ENCODE measurements around the gene RNF11.
A peak's percentile ranks its signal among the peaks of the same experiment; 100 is the strongest.
"Not testable (repeated sequence)": the region's sequence is repeated elsewhere in the genome, so short reads cannot be mapped to it uniquely, and the experiment has no call there.

The RNF11 gene

DNA sequence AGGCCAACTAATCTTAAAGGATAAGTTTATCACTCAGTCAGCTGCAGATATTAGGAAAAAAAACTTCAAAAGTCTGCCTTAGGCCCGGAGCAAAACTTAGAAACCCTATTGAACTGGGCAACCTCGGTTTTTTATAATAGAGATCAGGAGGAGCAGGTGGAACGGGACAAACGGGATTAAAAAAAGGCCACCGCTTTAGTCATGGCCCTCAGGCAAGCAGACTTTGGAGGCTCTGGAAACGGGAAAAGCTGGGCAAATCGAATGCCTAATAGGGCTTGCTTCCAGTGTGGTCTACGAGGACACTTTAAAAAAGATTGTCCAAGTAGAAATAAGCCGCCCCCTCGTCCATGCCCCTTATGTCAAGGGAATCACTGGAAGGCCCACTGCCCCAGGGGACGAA lies 7.6 kb upstream of the RNF11 start:
- not testable (repeated sequence) for DNase-seq (ENCODE audit: low read depth)

DNA sequence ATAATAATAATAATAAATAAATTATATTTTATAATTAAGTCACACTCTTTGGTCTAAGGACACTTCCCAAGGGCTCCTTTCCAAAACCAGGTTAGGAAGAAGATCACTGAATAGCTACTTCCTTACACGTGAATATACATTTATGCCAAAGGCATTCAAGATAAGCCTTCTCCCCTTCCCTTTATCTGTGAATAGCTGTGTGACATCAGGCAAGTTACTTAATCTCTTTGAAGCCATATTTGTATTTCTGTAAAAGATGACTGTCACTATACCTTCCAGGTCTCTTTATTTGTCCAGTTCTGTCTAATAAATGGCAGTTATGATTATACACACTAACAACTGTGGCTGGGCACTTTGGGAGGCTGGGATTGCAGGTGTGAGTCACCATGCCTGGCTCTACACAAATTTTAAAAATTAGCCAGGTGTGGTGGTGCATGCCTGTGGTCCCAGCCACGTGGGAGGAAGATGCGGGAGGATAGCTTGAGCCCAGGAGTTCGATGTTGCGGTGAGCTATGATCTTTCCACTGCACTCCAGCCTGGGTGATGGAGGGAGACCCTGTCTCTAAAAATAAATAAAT lies 5.5 kb upstream of the RNF11 start:
- no peak for DNase-seq (ENCODE audit: low read depth)

DNA sequence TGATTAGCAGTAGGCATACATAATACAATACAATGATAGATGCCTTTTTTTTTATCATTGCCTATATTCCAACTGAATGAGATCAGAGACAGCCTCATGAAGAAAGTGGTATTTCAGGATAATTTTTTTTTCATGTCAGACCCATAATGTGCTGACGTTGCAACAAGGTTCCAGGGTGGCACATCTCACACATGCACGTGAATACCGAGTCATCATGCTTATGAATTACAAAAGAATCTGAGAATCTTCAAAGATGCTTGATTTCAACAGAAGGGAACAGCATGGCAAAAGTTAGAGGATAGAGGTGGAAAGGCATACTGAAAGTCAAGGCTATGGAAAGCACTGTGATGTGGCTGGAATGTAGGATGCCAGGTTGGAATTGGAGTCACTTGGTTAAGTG lies 5.0 kb upstream of the RNF11 start:
- DNase-seq (ENCODE audit: low read depth) = no peak

DNA sequence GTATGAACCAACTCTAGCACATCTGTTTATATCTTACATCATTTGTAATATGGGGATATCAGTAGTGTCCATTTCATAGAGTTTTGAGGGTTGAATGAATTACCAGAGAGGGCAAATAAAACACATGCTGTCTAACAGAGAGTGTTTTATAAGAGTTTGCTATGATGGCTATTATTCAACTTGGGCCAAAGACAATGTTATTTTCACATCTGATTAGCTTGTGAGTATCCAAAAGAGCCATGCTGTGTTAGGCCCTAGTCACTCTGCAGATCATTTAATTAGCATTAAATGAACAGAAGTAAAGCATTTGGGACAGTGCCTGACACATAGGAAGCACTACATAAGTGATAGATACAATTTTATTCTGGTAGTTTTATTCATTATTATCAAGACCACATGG lies 4.2 kb upstream of the RNF11 start:
- no peak for DNase-seq (ENCODE audit: low read depth)

DNA sequence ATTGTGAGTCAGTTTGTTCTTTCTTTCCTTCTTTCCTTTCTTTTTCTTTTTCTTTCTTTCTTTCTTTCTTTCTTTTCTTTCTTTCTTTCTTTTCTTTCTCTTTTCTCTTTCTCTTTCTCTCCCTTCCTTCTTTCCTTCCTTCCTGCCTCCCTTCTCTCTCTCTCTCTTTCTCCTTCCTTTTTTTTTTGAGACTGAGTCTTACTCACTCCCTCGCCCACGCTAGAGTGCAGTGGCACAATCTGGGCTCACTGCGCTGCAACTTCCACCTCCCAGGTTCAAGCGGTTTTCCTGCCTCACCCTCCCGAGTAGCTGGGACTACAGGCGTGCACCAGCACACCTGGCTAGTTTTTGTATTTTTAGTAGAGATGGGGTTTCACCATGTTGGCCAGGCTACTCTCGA lies 1.8 kb upstream of the RNF11 start:
- DNase-seq (ENCODE audit: low read depth) = not testable (repeated sequence)

DNA sequence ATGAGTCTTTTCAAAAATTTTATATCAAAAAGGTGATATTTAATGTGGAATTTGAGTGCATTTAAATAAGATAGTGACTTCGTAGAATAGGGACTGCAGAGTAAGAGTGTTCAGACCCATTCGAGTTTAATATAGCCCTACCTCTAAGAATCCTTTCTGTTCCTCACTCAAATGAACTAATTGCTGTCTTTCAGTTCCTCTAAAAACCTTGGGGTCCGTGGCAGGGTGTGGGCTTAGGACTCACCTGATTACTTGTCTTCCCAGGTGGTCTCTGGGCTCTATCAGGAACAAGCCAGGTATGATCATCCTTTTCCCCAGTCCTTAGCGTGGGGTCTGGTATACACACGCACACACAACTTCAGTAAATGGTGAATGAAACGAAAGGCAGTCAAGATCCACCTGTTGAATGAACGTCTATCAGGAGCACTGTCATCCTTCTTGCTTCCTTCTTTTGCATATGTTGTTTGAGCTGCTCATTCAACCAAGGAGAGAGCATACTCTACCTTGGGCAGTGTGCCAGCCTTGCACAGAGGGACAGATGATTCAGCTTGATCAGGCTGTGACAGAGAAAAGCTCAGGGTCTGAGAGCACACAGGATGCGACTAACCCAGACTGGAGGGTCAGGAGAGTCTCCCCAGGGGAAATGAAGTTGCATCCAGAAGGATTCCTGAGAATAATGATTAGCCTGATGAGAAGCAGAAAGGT lies 1.2 kb upstream of the RNF11 start:
- peak; percentile 58 for DNase-seq (ENCODE audit: low read depth)

DNA sequence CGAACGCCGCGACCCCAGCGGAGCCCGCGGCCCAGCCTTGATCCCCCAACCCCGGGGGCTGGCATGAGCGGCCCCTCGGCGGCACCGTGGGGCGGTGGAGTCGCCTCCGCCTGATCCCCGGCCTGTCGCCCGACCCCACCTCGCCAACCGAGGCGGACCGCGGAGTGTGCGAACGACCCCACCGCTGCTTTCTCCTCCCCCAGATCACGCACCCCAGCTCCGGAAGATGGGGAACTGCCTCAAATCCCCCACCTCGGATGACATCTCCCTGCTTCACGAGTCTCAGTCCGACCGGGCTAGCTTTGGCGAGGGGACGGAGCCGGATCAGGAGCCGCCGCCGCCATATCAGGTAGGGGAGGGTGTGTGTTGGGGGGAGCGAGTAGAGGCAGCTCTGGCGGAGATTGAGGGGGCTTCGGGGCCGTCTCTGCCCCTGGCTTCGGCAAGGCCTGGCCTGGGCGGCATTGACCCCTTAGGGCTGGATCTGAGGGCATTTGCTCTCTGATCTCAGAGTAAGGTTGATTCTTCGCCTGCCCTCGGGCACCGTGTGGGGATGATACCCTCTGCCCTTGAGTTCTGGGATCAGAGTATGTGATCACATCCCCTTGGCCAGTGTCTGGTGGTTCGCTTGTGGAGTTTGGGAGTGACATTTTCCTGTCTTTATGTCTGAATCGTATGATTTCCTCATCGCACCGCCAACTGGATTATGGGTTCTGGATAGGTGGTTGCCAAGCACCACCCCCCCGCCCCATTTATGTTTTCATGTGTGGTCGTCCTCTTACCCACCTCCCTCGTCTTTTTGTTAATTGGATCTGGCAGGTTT lies 668 bp downstream of the RNF11 start:
- DNase-seq (ENCODE audit: low read depth) = no peak

DNA sequence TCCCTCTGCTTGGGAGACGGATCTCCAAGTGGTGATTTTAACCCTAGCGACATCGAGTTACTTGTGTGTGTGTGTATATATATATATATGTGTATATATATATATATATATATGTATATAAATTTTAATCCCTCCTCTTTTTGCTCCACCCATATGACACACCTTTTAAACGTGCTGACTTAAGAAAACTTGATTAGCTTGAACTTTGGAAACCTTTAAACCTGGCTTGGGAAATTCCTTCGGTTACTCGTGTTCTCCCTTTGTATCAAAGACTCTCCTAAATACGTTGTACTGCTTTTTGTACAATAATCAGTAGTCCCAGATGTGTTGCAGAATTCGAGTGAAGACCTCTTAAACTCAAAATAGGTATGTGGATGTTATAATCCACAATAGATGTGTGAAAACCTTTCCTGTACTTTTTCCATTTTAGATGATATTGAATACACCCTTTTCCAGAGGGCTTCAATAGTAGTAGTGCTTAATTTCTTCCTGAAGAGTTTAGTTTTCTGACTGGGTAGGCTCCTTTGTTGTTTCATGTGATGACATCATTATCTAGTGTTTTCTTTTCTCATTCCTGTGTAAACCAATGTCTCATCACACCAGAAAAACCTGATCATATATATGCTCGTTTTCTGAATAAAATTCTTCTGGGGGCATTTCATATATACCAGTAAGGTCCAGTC lies 1.4 kb downstream of the RNF11 start:
- DNase-seq (ENCODE audit: low read depth) = no peak

DNA sequence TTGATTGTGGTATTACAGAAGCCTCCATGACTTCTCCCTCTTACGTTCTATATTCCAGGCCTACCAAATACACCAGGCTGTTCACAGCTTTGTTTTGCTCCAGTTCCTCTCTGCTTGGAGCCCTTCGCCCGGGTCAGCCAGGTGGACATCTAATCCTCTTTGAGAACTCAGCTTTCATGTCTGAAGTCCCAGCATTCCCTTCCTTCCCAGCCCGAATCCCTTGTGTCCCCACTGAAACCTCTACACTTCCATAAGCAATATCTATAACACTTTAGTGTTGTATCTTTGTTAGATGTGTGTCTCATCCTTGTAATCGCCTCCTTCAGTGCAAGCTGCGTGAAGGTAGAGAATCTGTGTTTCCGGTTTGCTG lies 1.9 kb downstream of the RNF11 start:
- DNase-seq (ENCODE audit: low read depth) = no peak

DNA sequence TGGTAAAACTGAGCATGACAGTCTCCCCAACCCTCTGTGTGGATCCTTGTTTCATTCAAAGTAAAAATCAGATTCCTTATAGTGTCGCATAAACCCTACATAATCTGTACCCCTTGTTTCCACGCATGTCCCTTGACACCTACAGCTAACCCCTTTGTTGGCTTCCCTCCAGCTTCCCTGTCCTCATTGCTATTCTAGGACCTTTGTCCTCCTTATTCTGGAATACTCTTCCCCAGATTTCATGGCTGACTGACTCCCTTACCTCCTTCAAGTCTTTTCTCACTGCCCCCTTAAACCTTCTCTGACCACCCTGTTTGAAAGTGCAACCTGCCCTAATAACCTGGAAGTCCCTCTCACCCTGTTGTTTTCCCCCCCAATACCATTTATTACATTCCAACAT lies 4.0 kb downstream of the RNF11 start:
- DNase-seq (ENCODE audit: low read depth) = no peak

DNA sequence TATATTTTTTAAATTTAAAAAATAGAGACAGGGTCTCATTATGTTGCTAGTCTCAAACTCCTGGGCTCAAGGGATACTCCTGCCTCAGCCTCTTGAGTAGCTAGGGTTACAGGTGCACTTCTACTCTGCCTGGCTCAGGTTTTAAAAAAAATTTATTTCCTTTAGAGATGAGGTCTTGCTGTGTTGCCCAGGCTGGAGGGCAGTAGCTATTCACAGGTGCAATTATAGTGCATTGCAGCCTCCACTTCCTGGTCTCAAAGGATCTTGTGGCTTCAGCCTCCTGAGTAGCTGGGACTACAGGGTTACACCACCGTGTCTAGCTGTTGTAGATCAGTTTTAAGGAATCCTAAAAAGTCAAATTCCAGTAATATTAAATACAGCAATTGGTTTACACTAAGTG lies 5.0 kb downstream of the RNF11 start:
- DNase-seq (ENCODE audit: low read depth) = no peak

DNA sequence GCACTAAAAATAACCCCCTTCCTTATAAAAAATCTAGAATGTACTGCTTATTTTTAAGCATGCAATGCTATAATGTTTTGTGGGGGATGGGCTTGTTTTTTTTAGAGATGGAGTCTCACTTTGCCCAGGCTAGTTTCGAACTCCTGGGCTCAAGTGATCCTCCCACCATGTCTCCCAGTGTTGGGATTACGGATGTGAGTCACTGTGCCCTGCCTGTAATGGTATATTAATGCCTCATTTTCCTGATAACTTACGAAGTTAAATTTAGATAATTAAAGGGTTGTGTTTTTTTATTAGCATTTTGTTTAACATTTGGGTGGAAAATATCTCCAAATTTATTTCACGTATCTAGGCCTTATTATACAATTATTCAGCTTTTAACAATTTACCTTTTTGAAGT lies 6.5 kb downstream of the RNF11 start:
- no peak for DNase-seq (ENCODE audit: low read depth)

DNA sequence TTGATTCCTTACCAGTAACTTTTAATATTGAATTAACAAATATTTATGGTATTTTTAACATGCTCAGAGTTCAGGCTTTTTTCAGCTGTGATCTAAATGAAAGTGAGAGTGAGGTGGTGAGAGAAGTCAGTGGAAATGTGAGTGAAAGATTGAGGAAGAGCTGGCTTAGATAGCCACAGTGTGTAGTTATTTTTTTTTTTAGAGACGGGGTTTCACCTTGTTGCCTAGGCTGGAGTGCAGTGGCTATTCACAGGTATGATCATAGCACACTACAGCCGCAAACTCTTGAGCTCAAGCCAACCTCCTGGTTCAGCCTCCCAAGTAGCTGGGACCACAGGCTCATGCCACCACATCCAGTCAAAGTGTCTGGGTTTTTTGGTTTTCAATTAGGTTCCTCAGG lies 10.9 kb downstream of the RNF11 start:
- DNase-seq (ENCODE audit: low read depth) = no peak

DNA sequence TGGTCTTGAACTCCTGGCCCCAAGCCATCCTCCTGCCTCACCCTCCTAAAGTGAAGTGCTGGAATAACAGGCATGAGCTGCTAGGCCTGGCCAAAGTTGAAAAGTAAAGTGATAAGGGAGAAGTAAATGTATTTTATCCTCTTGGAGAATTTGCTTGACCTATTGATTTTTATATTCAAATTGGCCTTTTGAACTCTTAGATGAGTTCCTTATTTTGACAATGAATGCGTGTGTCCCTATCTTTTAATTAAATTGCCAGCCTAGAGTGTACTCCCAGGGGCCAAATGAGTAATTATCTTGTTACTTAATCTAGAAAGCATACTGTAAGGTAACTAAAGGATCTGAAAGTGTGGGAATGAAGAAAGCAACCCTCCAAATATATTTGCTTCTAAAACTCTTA lies 11.4 kb downstream of the RNF11 start:
- DNase-seq (ENCODE audit: low read depth) = no peak

DNA sequence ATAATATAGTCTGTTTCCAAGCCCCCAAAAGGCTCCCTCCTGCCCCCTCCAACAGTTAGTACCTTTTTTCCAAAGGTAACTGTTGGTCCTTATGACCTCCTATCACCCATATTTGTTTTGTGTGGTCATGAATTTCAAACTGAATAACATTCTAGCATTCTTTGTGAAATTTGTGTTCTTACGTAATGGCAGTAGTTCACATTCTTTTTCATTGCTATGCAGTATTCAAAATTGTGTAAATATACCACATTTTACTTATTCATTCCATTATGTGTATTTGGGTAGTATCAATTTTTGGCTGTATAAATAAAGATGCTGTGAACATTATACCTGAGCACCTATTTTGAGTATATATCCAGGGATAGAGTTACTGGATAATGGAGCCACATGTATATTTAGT lies 13.4 kb downstream of the RNF11 start:
- DNase-seq (ENCODE audit: low read depth) = no peak

DNA sequence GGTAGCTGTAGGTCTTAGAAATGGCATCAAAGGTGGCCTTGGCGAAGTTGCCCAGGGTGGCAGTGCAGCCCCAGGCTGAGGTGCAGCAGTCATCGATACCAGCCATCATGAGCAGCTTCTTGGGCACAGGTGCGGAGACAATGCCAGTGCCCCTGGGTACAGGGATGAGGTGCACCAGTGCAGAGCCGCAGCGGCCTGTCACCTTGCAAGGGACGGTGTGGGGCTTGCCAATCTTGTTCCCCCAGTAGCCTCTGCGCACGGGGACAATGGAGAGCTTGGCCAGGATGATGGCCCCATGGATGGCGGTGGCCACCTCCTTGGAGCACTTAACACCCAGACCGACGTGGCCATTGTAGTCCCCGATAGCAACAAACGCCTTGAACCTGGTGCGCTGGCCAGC lies 14.7 kb downstream of the RNF11 start:
- not testable (repeated sequence) for DNase-seq (ENCODE audit: low read depth)

DNA sequence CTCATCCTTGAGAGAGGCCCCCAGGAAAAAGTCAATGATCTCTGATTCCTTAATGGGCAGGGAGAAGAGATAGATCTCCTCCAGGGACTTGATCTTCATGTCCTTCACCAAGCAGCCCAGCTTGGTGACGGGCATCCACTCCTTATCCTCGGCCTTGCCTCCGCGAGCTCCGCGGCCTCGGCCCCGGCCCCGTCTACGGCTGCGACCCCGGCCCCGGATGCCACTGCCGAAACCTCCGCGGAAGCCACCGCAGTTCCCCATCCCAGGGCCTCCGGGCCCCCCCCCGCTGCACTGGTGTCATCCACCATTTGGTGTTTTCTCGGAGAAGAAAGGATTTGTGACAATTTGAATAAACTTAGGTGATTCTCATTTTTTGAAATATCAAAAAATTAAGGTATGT lies 15.1 kb downstream of the RNF11 start:
- not testable (repeated sequence) for DNase-seq (ENCODE audit: low read depth)

DNA sequence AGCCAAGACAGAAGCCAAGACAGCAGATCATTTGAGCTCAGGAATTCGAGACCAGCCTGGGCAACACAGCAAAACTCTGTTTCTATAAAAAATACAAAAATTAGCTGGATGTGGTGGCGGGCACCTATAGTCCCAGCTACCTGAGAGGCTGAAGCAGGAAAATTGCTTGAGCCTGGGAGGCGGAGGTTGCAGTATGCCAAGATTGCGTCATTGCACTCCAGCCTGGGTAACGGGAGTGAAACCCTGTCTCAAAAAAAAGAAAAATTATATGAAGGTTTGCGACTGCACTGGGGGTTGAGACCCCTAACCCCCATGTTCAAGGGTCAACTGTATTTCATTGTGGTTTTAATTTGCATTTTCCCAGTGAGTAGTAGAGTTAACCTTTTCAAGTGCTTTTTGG lies 16.3 kb downstream of the RNF11 start:
- no peak for DNase-seq (ENCODE audit: low read depth)

DNA sequence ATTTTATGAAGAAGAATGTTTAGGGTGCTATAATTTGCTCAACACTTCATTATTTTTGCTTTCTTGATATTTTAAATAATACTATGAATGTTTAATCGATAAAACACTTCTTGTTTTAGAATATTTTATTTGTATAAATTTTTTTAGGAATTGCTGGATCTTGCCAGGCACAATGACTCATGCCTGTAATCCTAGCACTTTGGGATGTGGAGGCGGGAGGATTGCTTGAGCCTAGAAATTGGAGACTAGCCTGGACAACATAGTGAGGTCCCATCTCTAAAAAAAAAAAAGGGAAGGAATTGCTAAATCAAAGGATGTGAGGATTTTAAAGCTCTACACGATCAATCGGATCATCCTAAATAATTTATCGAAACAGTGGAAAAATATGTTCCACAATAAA lies 17.6 kb downstream of the RNF11 start:
- no peak for DNase-seq (ENCODE audit: low read depth)

DNA sequence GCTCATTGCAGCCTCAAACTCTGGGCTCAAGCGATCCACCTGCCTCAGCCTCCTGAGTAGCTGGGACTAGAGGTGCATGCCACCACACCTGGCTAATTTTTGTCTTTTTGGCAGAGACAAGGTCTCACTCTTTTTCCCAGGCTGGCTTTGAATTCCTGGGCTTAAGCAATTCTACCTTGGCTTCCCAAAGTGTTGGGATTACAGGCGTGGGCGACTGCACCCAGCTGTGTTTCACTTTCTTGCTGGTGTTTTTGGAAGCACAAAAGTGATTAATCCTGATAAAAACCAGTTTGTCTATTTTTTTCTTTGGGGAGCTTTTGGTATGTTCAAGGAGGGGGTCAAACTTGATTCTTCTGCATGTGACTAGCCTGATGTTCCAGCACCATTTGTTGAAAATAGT lies 19.3 kb downstream of the RNF11 start:
- DNase-seq (ENCODE audit: low read depth) = no peak

DNA sequence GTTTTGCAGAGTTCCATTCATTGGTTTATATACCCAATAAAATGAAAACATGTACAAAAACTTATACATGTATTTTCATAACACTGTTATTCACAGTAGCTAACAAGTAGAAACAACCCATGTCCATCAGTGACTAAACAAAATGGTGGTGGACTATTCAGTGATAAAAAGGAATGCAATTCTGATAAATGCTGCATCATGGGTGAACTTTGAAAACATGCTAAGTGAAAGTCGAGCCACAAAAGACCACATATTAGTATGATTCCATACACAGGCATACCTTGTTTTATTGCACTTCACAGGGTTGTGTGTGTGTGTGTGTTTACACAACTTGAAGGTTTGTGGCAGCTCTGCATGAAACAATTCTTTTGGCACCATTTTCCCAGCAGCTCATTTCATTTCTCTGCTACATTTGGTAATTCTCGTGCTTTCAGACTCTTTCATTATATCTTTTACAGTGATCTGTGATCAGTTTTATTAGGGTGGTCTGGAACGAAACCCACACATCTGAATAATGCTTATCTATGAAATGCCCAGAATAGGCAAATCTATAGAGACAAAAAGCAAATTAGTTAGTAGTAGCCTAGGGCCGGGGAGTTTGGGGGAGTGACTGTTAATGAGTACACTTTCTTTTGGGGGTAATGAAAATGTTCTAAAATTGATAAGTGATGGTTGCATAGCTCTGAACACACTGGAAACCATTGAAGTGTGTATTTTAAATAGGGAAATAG lies 27.2 kb downstream of the RNF11 start:
- DNase-seq (ENCODE audit: low read depth) = no peak

DNA sequence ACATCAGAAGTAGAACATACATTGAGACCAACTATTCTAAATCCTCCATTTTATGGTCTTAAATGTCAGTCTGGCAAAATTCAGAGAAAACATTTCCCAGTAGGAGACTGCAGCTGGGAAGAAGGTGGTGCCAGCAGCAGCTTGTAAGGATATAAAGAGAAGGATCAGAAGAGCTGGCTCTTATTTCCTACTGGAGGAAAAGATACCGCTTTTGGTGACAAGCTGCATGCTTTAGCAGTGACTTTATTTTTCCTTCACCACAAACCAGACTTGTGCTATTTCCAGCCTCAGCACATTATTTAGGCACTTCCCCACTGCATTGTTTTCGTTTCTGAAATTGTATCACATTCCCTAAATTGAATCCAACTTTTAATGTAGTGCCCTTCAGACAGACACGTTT lies 28.4 kb downstream of the RNF11 start:
- DNase-seq (ENCODE audit: low read depth) = peak; percentile 12
